HG03159 (cell line): ENCODE data around the gene NAT16.
"Not testable (repeated sequence)": the region's sequence is repeated elsewhere in the genome, so short reads cannot be mapped to it uniquely, and the experiment has no call there.

Source experiments
- ATAC-seq: cut with Tn5 transposase; IDR thresholded peaks from one replicate; pipeline ENCODE4 v1.9.1; 2021; ENCODE audit warnings: mild to moderate bottlenecking, moderate library complexity; ENCODE audit not compliant: unreplicated experiment

The NAT16 gene

DNA sequence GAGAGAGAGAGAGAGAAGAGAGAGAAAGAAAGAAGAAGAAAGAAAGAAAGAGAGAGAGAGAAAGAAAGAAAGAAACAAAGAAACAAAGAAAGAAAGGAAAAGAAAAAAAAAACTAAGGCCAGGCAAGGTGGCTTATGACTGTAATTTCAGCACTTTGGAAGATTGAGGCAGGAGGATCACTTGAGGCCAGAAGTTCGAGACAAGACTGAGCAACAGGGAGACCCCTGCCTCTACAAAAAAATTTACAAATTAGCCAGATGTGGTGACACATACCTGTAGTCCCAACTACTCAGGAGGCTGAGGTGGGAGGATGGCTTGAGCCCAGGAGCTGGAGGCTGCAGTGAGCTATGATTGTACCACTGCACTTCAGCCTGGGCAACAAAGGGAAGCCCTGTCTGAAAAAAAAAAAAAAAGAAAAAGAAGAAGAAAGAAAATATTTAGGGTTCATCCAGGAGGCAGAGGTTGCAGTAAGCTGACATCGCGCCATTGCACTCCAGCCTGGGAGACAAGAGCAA lies 50.4 kb downstream of the NAT16 start:
- no peak for ATAC-seq

DNA sequence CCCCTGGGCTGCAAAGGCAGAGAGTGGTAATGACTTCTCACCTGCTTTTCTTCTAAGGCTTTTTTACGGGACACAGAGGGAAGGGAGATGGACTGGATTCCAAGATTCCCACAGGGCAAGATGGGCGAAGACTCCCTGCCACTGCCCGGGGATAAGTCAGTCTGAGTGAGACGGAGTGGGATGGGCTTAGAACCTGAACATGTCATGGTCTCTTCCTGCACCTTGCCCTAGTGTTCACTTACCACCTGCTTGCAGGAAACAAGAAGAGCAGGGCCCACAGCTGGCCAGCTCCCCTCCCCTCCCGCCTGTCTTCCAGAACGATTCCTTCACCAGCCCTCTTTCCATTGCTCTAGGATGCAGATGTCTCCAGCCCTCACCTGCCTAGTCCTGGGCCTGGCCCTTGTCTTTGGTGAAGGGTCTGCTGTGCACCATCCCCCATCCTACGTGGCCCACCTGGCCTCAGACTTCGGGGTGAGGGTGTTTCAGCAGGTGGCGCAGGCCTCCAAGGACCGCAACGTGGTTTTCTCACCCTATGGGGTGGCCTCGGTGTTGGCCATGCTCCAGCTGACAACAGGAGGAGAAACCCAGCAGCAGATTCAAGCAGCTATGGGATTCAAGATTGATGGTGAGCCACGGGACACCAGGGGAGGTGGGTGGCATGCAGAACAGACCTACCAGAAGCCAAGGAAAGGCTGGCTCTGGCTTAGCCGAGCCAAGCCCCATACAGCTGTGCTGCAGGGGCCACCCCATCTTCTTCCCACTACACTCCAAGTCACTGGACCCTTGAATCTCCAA lies 51.9 kb downstream of the NAT16 start:
- ATAC-seq = no peak

- no peak for ATAC-seq
Measured at GRCh38 chr7:101127460-101128039, 52.5 kb downstream of the NAT16 start.

DNA sequence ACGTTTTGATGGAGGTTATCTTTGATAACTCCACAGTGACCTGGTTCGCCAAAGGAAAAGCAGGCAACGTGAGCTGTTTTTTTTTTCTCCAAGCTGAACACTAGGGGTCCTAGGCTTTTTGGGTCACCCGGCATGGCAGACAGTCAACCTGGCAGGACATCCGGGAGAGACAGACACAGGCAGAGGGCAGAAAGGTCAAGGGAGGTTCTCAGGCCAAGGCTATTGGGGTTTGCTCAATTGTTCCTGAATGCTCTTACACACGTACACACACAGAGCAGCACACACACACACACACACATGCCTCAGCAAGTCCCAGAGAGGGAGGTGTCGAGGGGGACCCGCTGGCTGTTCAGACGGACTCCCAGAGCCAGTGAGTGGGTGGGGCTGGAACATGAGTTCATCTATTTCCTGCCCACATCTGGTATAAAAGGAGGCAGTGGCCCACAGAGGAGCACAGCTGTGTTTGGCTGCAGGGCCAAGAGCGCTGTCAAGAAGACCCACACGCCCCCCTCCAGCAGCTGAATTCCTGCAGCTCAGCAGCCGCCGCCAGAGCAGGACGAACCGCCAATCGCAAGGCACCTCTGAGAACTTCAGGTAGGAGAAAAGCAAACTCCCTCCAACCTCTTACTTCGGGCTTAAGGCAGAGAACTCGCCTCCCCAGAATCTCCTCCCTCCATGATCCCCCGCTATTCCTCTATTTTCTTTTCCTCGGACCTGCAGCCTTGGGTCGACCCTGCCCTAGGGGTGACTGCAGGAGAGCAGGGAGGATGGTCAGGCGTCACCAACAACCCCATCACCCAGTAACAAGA lies 53.2 kb downstream of the NAT16 start, which contains the start of gene SERPINE1:
TSS of gene SERPINE1 (plus strand) at position 454 of the 809 bp plus-strand sequence. CDS start 1,290 bp downstream, outside the sequence.
- peak; percentile 69 for ATAC-seq

- no peak for ATAC-seq
Measured at GRCh38 chr7:101125989-101126650, 54.0 kb downstream of the NAT16 start.

GRCh38 chr7:101124376-101125056 lies 55.6 kb downstream of the NAT16 start:
- ATAC-seq = no peak

DNA sequence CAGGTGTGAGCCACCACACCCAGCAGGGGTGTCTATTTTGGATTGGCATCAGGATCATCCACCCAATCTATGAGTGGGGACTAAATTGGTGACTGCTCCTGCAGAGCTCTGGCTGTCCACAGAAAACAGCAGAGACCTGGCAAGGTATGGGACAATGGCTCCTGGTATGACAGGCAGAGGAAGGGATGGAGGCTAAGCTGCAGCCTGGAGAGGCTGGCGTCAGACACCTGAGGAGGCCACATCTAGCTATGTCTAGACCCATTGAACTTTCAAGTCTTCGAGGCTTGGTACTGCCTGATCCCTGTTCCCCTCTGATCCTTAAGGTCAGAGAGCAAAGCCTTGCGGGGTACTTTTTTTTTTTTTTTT lies 56.4 kb downstream of the NAT16 start:
- no peak for ATAC-seq

GRCh38 chr7:101122933-101123702 lies 57.0 kb downstream of the NAT16 start:
- ATAC-seq = no peak

GRCh38 chr7:101121991-101122932 lies 57.8 kb downstream of the NAT16 start:
- ATAC-seq = no peak

DNA sequence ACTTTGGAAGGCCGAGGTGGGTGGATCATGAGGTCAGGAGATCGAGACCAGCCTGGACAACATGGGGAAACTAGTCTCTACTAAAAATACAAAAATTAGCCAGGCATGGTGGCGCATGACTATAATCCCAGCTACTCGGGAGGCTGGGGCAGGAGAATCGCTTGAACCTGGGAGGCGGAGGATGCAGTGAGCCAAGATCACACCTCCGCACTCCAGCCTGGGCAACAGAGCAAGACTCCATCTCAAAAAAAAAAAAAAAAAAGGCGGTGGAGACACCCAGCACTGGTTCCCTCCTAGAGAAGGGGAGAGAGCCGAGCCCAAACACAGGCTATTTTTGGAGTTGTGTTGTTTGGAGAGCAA lies 58.5 kb downstream of the NAT16 start:
- not testable (repeated sequence) for ATAC-seq
